ENCODE measurements around the gene COL28A1. TPM values are rescaled to one million over a fixed set of nuclear protein-coding genes. Genes with fewer than 3 reads are reported as not detected.
"Not testable (repeated sequence)": the region's sequence is repeated elsewhere in the genome, so short reads cannot be mapped to it uniquely, and the experiment has no call there.

COL28A1 gene
- total and polyA plus RNA-seq, 8 donors, result 0.58 to 39.7 (median 4.5) TPM

DNA sequence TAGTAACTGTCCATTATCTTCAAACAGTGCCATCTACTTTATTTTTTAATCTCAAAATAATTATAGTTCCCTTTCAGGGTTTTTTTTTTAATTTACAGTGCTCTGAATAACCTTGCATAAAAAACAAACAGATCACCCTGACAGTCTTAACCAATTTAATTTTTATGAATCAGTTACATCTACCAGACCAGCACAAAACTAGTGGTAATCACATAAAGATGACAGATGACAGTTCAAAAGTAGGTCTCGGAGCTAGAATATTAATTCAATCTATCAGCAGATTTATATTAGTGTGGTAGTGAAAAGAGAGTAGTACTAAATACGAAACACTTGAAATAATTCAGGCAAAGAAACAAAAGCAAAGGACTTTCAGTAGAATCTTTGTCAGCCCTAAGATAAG lies 53.9 kb downstream of the COL28A1 start:
- H3K36me3 ChIP-seq, result no peaks in the 10 kb centered on the region
- WGBS, 5 donors, result 86 to 99% (median 95%) methylated on average over 2 of the region's 2 CpGs
- H3K27ac ChIP-seq, result no peak overlapping the region
- TF ChIP-seq EP300 (IDR thresholded peaks at IDR 0.05), result no peak
- TF ChIP-seq POLR2AphosphoS5 (IDR thresholded peaks at IDR 0.05), result no peak
- TF ChIP-seq POLR2A (IDR thresholded peaks at IDR 0.05), result no peak
- TF ChIP-seq, protein P1, sequence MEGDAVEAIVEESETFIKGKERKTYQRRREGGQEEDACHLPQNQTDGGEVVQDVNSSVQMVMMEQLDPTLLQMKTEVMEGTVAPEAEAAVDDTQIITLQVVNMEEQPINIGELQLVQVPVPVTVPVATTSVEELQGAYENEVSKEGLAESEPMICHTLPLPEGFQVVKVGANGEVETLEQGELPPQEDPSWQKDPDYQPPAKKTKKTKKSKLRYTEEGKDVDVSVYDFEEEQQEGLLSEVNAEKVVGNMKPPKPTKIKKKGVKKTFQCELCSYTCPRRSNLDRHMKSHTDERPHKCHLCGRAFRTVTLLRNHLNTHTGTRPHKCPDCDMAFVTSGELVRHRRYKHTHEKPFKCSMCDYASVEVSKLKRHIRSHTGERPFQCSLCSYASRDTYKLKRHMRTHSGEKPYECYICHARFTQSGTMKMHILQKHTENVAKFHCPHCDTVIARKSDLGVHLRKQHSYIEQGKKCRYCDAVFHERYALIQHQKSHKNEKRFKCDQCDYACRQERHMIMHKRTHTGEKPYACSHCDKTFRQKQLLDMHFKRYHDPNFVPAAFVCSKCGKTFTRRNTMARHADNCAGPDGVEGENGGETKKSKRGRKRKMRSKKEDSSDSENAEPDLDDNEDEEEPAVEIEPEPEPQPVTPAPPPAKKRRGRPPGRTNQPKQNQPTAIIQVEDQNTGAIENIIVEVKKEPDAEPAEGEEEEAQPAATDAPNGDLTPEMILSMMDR (IDR thresholded peaks at IDR 0.05), result no peak
- DNase-seq, result no peak
- no peaks in the 10 kb centered on the region for H3K4me1 ChIP-seq
- H3K4me3 ChIP-seq, result no peak overlapping the region
- H3K9me3 ChIP-seq, result peaks cover 0 to 16% (median 6%) of the 10 kb centered on the region in 4 donors
- intact Hi-C loops (cut with DNase I; ENCODE audit: low total_unique reads), result no loop called here
- H3K27me3 ChIP-seq, result no peaks in the 10 kb centered on the region

DNA sequence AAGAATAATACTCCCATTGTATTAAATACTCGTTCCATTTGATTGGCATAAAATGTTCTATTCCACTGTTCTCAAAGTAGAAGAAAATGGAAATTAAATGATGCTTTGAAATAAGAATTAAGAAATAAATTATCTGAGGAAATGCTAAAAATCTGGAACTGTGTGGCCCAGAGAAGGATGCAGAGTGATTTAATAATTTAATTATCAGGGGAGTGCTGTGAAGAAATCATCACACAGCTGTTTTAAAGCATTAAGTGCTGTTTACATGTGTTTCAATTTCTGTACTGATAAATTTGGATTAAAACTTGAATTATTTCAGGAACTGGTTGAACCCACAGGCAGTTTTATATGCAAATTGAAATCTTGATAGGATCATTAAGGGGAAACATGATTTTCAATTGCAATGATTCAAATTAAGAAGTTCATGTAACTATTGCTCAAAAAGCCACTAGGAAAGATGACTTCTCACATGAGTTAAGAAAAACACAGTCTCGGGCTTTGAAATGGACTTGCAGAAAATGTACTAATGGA lies 56.3 kb downstream of the COL28A1 start:
- TF ChIP-seq POLR2AphosphoS5 (IDR thresholded peaks at IDR 0.05), result no peak
- no peak for TF ChIP-seq EP300 (IDR thresholded peaks at IDR 0.05)
- TF ChIP-seq POLR2A (IDR thresholded peaks at IDR 0.05), result no peak
- TF ChIP-seq, protein P1 (IDR thresholded peaks at IDR 0.05), result no peak
- WGBS, 5 donors, result 79 to 91% (median 84%) methylated on average over 2 of the region's 2 CpGs

DNA sequence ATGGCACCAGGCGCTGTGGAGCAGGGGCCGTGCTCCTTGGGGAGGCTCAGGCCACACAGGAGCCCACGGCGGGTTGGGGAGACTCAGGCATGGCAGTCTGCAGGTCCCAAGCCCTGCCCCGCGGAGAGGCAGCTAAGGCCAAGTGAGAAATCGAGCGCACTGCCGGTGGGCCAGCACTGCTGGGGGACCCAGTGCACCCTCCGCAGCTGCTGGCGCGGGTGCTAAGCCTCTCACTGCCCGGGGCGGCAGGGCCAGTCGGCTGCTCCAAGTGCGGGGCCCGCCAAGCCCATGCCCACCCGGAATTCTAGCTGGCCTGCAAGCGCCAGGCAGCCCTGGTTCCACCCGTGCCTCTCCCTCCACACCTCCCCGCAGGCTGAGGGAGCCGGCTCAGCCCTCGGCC lies 57.1 kb downstream of the COL28A1 start:
- no peak overlapping the region for H3K27ac ChIP-seq
- intact Hi-C loops (cut with DNase I; ENCODE audit: low total_unique reads), result no loop called here
- TF ChIP-seq, protein P1 (IDR thresholded peaks at IDR 0.05), result no peak
- TF ChIP-seq EP300 (IDR thresholded peaks at IDR 0.05) (no peak), POLR2AphosphoS5 (IDR thresholded peaks at IDR 0.05) (no peak), POLR2A (IDR thresholded peaks at IDR 0.05) (no peak)
- DNase-seq, result no peak
- WGBS, 5 donors, result 81 to 100% (median 95%) methylated on average over 3 to 23 of the region's 23 CpGs
- H3K4me3 ChIP-seq, result no peak overlapping the region
- H3K36me3 ChIP-seq, result peaks cover 0 to 1% (median 0%) of the 10 kb centered on the region in 4 donors
- H3K9me3 ChIP-seq, result no peaks in the 10 kb centered on the region
- H3K4me1 ChIP-seq, result no peaks in the 10 kb centered on the region
- H3K27me3 ChIP-seq, result no peaks in the 10 kb centered on the region

More for the DNA sequence above, 56.3 kb downstream of the COL28A1 start:
- Histone ChIP-seq H3K4me1 (no peaks in the 10 kb centered on the region), H3K36me3 (no peaks in the 10 kb centered on the region), H3K4me3 (no peak overlapping the region), H3K27me3 (no peaks in the 10 kb centered on the region), H3K27ac (no peak overlapping the region), H3K9me3 (peaks cover 0 to 4% (median 0%) of the 10 kb centered on the region in 4 donors)
- no peak for DNase-seq
- intact Hi-C loops (cut with DNase I; ENCODE audit: low total_unique reads), result no loop called here

DNA sequence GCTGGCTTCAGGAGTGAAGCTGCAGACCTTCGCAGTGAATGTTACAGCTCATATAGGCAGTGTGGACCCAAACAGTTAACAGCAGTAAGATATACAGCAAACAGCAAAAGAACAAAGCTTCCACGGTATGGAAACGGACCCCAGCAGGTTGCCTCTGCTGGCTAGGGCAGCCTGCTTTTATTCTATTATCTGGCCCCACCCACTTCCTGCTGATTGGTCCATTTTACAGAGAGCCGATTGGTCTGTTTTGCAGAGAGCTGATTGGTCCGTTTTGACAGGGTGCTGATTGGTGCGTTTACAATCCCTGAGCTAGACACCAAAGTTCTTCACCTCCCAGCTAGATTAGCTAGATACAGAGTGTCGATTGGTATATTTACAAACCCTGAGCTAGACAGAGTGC lies 58.0 kb downstream of the COL28A1 start:
- H3K27ac ChIP-seq; DNase-seq; intact Hi-C loops (cut with DNase I; ENCODE audit: low total_unique reads); H3K9me3 ChIP-seq; H3K36me3 ChIP-seq; H3K4me3 ChIP-seq; H3K4me1 ChIP-seq; H3K27me3 ChIP-seq: not testable (repeated sequence)
- 88 to 99% (median 90%) methylated on average over 7 of the region's 7 CpGs for WGBS, 5 donors

DNA sequence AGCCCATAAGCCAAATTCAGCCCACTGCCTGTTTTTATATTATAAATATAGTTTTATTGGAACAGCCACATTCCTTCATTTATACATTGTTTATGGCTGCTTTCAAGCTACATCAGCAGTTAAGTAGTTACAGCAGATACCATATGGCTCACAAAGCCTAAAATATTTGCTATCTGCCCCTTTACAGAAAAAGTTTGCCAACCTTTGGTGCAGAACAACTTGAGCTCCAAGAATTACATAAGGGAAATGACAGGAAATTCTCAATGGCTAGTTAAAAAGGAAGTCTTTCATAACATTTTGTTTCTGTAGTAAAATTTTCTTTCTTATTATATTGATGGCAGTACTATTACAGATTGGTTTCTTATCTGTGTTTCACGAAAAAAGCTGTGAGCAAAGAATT lies 59.3 kb downstream of the COL28A1 start:
- Histone ChIP-seq H3K4me1 (no peaks in the 10 kb centered on the region), H3K27ac (no peak overlapping the region), H3K9me3 (peaks cover 0 to 8% (median 0%) of the 10 kb centered on the region in 4 donors), H3K4me3 (no peak overlapping the region), H3K36me3 (peaks cover 0 to 19% (median 0%) of the 10 kb centered on the region in 4 donors), H3K27me3 (no peaks in the 10 kb centered on the region)
- WGBS, 5 donors, result 14 to 49% (median 33%) methylated on average over 1 of the region's 1 CpG
- DNase-seq, result no peak
- intact Hi-C loops (cut with DNase I; ENCODE audit: low total_unique reads), result no loop called here
- TF ChIP-seq POLR2AphosphoS5 (IDR thresholded peaks at IDR 0.05) (no peak), EP300 (IDR thresholded peaks at IDR 0.05) (no peak), POLR2A (IDR thresholded peaks at IDR 0.05) (no peak)
- TF ChIP-seq, protein P1 (IDR thresholded peaks at IDR 0.05), result no peak
